GM23338 (cell line): ENCODE results near the gene PROP1. TPM values are rescaled to one million over a fixed set of nuclear protein-coding genes. Genes with fewer than 3 reads are reported as not detected.

Source experiments
- ATAC-seq: fragments of 200-7000 bp; cut with Tn5 transposase; 3 replicates; pipeline ENCODE4 v1.9.1; 2020
- DNase-seq: peaks from one replicate; pipeline ENCODE4 v3.0.0-alpha.2; 2015; ENCODE audit warnings: low spot score
- H2AFZ ChIP-seq: fragments of 200-600 bp; sonication (generic); 2 replicates; pipeline ENCODE4 v1.8.0; 2016; ENCODE audit warnings: antibody characterized with exemption, mild to moderate bottlenecking, moderate library complexity
- H3F3A ChIP-seq: fragments of 200-600 bp; sonication (generic); replicated peaks from 2 replicates; pipeline ENCODE4 v1.8.0; 2017; ENCODE audit warnings: antibody characterized with exemption, mixed run types, low read depth
- H3K27ac ChIP-seq: fragments of 200-600 bp; sonication (generic); 2 replicates; pipeline ENCODE4 v1.6.1; 2016; ENCODE audit warnings: low read depth
- H3K27me3 ChIP-seq: fragments of 200-600 bp; sonication (generic); 2 replicates; pipeline ENCODE4 v1.8.0; 2016; ENCODE audit warnings: mild to moderate bottlenecking, mixed run types, moderate library complexity; ENCODE audit not compliant: insufficient read depth
- H3K36me3 ChIP-seq: fragments of 200-600 bp; sonication (generic); 2 replicates; pipeline ENCODE4 v1.8.0; 2016; ENCODE audit warnings: mild to moderate bottlenecking; ENCODE audit not compliant: insufficient read depth
- H3K4me1 ChIP-seq: fragments of 200-600 bp; sonication (generic); 2 replicates; pipeline ENCODE4 v1.8.0; 2016; ENCODE audit warnings: mild to moderate bottlenecking, moderate library complexity; ENCODE audit not compliant: insufficient read depth
- H3K4me2 ChIP-seq: fragments of 200-600 bp; sonication (generic); 2 replicates; pipeline ENCODE4 v1.7.1; 2017; ENCODE audit warnings: mixed run types
- H3K4me3 ChIP-seq: fragments of 200-600 bp; sonication (generic); 2 replicates; pipeline ENCODE4 v1.6.1; 2016; ENCODE audit warnings: mixed run types
- H3K79me2 ChIP-seq: fragments of 200-600 bp; sonication (generic); replicated peaks from 2 replicates; pipeline ENCODE4 v1.8.0; 2017; ENCODE audit warnings: mild to moderate bottlenecking; ENCODE audit not compliant: insufficient read depth
- H3K9me2 ChIP-seq: fragments of 200-600 bp; sonication (generic); 2 replicates; pipeline ENCODE4 v1.8.0; 2017; ENCODE audit not compliant: insufficient read depth
- H4K20me1 ChIP-seq: fragments of 200-600 bp; sonication (generic); replicated peaks from 2 replicates; pipeline ENCODE4 v1.8.0; 2017; ENCODE audit warnings: mild to moderate bottlenecking; ENCODE audit not compliant: insufficient read depth
- H3K27ac Mint-ChIP-seq: 2 replicates; pipeline ENCODE4 v1.8.0; 2020; ENCODE audit warnings: inconsistent platforms, mild to moderate bottlenecking, moderate library complexity, mixed read lengths
- H3K27me3 Mint-ChIP-seq: 3 replicates; pipeline ENCODE4 v1.8.0; 2022; ENCODE audit warnings: low read depth, mild to moderate bottlenecking, moderate library complexity, mixed read lengths, inconsistent platforms; ENCODE audit not compliant: insufficient read depth, poor library complexity
- H3K36me3 Mint-ChIP-seq: 3 replicates; pipeline ENCODE4 v1.8.0; 2021; ENCODE audit warnings: low read depth, mild to moderate bottlenecking, inconsistent platforms, moderate library complexity, mixed read lengths
- H3K4me1 Mint-ChIP-seq: 3 replicates; pipeline ENCODE4 v1.8.0; 2020; ENCODE audit warnings: mild to moderate bottlenecking, inconsistent platforms, mixed read lengths
- H3K4me3 Mint-ChIP-seq: 3 replicates; pipeline ENCODE4 v1.8.0; 2021; ENCODE audit warnings: moderate library complexity, mild to moderate bottlenecking, inconsistent platforms, mixed read lengths
- H3K9me3 Mint-ChIP-seq: 3 replicates; pipeline ENCODE4 v1.8.0; 2020; ENCODE audit warnings: moderate library complexity, mild to moderate bottlenecking, inconsistent platforms, mixed read lengths
- CREB1 ChIP-seq: fragments of 250-450 bp; sonication (Bioruptor Pico); IDR thresholded peaks from 2 replicates; pipeline ENCODE4 v1.5.0; 2020; ENCODE audit warnings: low read depth, mild to moderate bottlenecking, moderate library complexity
- EZH2 ChIP-seq: fragments of 200-600 bp; sonication (generic); IDR thresholded peaks from one replicate; pipeline ENCODE4 v1.8.0; 2017; ENCODE audit warnings: antibody characterized with exemption, mild to moderate bottlenecking, low read depth; ENCODE audit not compliant: unreplicated experiment
- EZH2phosphoT487 ChIP-seq: fragments of 200-600 bp; sonication (generic); IDR thresholded peaks from one replicate; pipeline ENCODE4 v1.8.1; 2018; ENCODE audit warnings: antibody characterized with exemption; ENCODE audit not compliant: unreplicated experiment
- JUNB ChIP-seq: IDR thresholded peaks from one replicate; pipeline ENCODE4 v1.6.1; 2016; ENCODE audit warnings: antibody characterized with exemption; ENCODE audit not compliant: unreplicated experiment
- NANOG ChIP-seq: IDR thresholded peaks from 2 replicates; pipeline ENCODE4 v1.6.1; 2016; ENCODE audit warnings: antibody characterized with exemption, borderline replicate concordance
- POLR2AphosphoS5 ChIP-seq: IDR thresholded peaks from 2 replicates; pipeline ENCODE4 v1.6.1; 2016; ENCODE audit warnings: antibody characterized with exemption, low read depth
- STAT1 ChIP-seq: IDR thresholded peaks from one replicate; pipeline ENCODE4 v1.6.1; 2016; ENCODE audit warnings: antibody characterized with exemption; ENCODE audit not compliant: unreplicated experiment
- ZNF114 ChIP-seq: fragments of 250-450 bp; sonication (Bioruptor Pico); IDR thresholded peaks from 2 replicates; pipeline ENCODE4 v1.5.0; 2020; ENCODE audit warnings: mild to moderate bottlenecking, moderate library complexity
- ZNF331 ChIP-seq: fragments of 250-450 bp; sonication (Bioruptor Pico); IDR thresholded peaks from 2 replicates; pipeline ENCODE4 v1.5.0; 2020; ENCODE audit warnings: low read depth, mild to moderate bottlenecking, moderate library complexity
- polyA plus RNA-seq: library from polyadenylated mRNA; unstranded; fragments of >200 nt; fragmentation: Nextera tagmentation; extraction: Ambion mirVana; gene quantifications from 2 replicates; pipeline ENCODE4 v1.2.1, GENCODE V29; 2016
- total RNA-seq: library from RNA; depleted of rRNA; stranded (reverse); fragments of >200 nt; shearing (Covaris generic); gene quantifications from 2 replicates; pipeline ENCODE4 v1.2.3, GENCODE V29; 2014
- TF ChIP-seq, protein P1 (sequence below), 2 experiments: fragments of 200-600 bp in 1 of 2; sonication (generic) in 1 of 2; conservative IDR thresholded peaks; 2 replicates each; pipeline versions ENCODE4 v1.5.1 to v1.6.1; 2016 to 2017; ENCODE audit warnings: antibody characterized with exemption in 2 of 2, low read depth in 2 of 2, mild to moderate bottlenecking in 2 of 2, moderate library complexity in 1 of 2
- TF ChIP-seq, protein P2 (sequence below): fragments of 250-450 bp; sonication (Bioruptor Pico); IDR thresholded peaks from 2 replicates; pipeline ENCODE4 v1.5.0; 2020; ENCODE audit warnings: mild to moderate bottlenecking, moderate library complexity
- TF ChIP-seq, protein P3 (sequence below): IDR thresholded peaks from 2 replicates; pipeline ENCODE4 v1.6.1; 2016; ENCODE audit warnings: antibody characterized with exemption
- TF ChIP-seq, protein P4 (sequence below): IDR thresholded peaks from one replicate; pipeline ENCODE4 v1.6.1; 2018; ENCODE audit warnings: antibody characterized with exemption; ENCODE audit not compliant: unreplicated experiment

The PROP1 gene
- total and polyA plus RNA-seq, 2 experiments from 2014 or later, result not detected

DNA sequence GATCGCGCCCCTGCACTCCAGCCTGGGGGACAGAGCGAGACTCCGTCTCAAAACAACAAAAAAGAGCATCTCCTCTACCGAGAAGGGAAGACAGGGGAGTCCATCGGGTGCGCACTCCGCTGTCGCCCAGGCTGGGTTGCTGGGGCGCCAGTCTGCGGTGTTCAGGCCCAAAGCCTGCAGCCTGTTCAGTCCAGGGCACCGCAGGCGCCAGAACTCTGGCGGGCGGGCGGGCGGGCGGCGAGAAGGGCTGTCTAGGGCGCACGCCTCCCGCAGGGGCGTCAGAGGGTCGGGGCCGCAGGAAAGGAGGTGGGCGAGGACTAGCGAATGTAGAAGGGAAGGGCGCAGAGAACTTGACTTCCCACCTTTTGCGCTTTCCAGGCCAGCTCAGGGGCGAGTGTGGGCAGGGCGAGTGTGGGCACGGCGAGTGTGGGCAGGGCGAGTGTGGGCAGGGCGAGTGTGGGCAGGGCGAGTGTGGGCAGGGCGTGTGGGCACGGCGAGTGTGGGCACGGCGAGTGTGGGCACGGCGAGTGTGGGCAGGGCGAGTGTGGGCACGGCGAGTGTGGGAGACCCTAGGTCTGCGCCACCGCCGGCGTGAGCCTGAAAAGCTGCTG lies 10.5 kb downstream of the PROP1 start:
- Histone ChIP-seq H3K4me2 (peak overlapping the region; percentile 66; the same call in 1 of the 2 replicates), H3K79me2 (no peaks in the 10 kb centered on the region), H3F3A (no peaks in the 10 kb centered on the region), H2AFZ (peak overlapping the region; percentile 83; the same call in 1 of the 2 replicates), H3K27me3 (peaks cover 36% of the 10 kb centered on the region), H3K9me2 (no peaks in the 10 kb centered on the region), H3K36me3 (no peaks in the 10 kb centered on the region), H3K4me3 (peak overlapping the region; percentile 47), H3K4me1 (no peaks in the 10 kb centered on the region), H3K27ac (no peak overlapping the region), H4K20me1 (no peaks in the 10 kb centered on the region)
- Mint-ChIP-seq H3K4me3 (peak overlapping the region; percentile 73), H3K36me3 (no peaks in the 10 kb centered on the region), H3K9me3 (0 out of 3 replicates have a peak, but pooled peaks cover under 1% of the 10 kb centered on the region), H3K27ac (no peak overlapping the region), H3K4me1 (peaks cover 6% of the 10 kb centered on the region), H3K27me3 (peaks cover 39% of the 10 kb centered on the region)
- peak; percentile 33 for DNase-seq
- peak; percentile 40 for ATAC-seq
- TF ChIP-seq CREB1 (CRISPR knock-in tag) (no peak), STAT1 (no peak), EZH2 (no peak), EZH2phosphoT487 (no peak), ZNF114 (CRISPR knock-in tag) (no peak), POLR2AphosphoS5 (no peak), JUNB (no peak), ZNF331 (no peak), NANOG (no peak)
- TF ChIP-seq, protein P1, sequence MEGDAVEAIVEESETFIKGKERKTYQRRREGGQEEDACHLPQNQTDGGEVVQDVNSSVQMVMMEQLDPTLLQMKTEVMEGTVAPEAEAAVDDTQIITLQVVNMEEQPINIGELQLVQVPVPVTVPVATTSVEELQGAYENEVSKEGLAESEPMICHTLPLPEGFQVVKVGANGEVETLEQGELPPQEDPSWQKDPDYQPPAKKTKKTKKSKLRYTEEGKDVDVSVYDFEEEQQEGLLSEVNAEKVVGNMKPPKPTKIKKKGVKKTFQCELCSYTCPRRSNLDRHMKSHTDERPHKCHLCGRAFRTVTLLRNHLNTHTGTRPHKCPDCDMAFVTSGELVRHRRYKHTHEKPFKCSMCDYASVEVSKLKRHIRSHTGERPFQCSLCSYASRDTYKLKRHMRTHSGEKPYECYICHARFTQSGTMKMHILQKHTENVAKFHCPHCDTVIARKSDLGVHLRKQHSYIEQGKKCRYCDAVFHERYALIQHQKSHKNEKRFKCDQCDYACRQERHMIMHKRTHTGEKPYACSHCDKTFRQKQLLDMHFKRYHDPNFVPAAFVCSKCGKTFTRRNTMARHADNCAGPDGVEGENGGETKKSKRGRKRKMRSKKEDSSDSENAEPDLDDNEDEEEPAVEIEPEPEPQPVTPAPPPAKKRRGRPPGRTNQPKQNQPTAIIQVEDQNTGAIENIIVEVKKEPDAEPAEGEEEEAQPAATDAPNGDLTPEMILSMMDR (conservative IDR thresholded peaks at IDR 0.05; ENCODE audit: low read depth in 2 of 2), result no peak
- TF ChIP-seq, protein P2, sequence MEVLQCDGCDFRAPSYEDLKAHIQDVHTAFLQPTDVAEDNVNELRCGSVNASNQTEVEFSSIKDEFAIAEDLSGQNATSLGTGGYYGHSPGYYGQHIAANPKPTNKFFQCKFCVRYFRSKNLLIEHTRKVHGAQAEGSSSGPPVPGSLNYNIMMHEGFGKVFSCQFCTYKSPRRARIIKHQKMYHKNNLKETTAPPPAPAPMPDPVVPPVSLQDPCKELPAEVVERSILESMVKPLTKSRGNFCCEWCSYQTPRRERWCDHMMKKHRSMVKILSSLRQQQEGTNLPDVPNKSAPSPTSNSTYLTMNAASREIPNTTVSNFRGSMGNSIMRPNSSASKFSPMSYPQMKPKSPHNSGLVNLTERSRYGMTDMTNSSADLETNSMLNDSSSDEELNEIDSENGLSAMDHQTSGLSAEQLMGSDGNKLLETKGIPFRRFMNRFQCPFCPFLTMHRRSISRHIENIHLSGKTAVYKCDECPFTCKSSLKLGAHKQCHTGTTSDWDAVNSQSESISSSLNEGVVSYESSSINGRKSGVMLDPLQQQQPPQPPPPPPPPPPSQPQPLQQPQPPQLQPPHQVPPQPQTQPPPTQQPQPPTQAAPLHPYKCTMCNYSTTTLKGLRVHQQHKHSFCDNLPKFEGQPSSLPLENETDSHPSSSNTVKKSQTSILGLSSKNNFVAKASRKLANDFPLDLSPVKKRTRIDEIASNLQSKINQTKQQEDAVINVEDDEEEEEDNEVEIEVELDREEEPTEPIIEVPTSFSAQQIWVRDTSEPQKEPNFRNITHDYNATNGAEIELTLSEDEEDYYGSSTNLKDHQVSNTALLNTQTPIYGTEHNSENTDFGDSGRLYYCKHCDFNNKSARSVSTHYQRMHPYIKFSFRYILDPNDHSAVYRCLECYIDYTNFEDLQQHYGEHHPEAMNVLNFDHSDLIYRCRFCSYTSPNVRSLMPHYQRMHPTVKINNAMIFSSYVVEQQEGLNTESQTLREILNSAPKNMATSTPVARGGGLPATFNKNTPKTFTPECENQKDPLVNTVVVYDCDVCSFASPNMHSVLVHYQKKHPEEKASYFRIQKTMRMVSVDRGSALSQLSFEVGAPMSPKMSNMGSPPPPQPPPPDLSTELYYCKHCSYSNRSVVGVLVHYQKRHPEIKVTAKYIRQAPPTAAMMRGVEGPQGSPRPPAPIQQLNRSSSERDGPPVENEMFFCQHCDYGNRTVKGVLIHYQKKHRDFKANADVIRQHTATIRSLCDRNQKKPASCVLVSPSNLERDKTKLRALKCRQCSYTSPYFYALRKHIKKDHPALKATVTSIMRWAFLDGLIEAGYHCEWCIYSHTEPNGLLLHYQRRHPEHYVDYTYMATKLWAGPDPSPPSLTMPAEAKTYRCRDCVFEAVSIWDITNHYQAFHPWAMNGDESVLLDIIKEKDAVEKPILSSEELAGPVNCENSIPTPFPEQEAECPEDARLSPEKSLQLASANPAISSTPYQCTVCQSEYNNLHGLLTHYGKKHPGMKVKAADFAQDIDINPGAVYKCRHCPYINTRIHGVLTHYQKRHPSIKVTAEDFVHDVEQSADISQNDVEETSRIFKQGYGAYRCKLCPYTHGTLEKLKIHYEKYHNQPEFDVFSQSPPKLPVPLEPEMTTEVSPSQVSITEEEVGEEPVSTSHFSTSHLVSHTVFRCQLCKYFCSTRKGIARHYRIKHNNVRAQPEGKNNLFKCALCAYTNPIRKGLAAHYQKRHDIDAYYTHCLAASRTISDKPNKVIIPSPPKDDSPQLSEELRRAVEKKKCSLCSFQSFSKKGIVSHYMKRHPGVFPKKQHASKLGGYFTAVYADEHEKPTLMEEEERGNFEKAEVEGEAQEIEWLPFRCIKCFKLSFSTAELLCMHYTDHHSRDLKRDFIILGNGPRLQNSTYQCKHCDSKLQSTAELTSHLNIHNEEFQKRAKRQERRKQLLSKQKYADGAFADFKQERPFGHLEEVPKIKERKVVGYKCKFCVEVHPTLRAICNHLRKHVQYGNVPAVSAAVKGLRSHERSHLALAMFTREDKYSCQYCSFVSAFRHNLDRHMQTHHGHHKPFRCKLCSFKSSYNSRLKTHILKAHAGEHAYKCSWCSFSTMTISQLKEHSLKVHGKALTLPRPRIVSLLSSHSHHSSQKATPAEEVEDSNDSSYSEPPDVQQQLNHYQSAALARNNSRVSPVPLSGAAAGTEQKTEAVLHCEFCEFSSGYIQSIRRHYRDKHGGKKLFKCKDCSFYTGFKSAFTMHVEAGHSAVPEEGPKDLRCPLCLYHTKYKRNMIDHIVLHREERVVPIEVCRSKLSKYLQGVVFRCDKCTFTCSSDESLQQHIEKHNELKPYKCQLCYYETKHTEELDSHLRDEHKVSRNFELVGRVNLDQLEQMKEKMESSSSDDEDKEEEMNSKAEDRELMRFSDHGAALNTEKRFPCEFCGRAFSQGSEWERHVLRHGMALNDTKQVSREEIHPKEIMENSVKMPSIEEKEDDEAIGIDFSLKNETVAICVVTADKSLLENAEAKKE (CRISPR knock-in tag), result no peak
- TF ChIP-seq, protein P3, sequence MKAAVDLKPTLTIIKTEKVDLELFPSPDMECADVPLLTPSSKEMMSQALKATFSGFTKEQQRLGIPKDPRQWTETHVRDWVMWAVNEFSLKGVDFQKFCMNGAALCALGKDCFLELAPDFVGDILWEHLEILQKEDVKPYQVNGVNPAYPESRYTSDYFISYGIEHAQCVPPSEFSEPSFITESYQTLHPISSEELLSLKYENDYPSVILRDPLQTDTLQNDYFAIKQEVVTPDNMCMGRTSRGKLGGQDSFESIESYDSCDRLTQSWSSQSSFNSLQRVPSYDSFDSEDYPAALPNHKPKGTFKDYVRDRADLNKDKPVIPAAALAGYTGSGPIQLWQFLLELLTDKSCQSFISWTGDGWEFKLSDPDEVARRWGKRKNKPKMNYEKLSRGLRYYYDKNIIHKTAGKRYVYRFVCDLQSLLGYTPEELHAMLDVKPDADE, result no peak
- TF ChIP-seq, protein P4, sequence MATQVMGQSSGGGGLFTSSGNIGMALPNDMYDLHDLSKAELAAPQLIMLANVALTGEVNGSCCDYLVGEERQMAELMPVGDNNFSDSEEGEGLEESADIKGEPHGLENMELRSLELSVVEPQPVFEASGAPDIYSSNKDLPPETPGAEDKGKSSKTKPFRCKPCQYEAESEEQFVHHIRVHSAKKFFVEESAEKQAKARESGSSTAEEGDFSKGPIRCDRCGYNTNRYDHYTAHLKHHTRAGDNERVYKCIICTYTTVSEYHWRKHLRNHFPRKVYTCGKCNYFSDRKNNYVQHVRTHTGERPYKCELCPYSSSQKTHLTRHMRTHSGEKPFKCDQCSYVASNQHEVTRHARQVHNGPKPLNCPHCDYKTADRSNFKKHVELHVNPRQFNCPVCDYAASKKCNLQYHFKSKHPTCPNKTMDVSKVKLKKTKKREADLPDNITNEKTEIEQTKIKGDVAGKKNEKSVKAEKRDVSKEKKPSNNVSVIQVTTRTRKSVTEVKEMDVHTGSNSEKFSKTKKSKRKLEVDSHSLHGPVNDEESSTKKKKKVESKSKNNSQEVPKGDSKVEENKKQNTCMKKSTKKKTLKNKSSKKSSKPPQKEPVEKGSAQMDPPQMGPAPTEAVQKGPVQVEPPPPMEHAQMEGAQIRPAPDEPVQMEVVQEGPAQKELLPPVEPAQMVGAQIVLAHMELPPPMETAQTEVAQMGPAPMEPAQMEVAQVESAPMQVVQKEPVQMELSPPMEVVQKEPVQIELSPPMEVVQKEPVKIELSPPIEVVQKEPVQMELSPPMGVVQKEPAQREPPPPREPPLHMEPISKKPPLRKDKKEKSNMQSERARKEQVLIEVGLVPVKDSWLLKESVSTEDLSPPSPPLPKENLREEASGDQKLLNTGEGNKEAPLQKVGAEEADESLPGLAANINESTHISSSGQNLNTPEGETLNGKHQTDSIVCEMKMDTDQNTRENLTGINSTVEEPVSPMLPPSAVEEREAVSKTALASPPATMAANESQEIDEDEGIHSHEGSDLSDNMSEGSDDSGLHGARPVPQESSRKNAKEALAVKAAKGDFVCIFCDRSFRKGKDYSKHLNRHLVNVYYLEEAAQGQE, result no peak
